ENCODE measurements around the gene NTRK1. TPM values are rescaled to one million over a fixed set of nuclear protein-coding genes. Genes with fewer than 3 reads are reported as not detected.

The NTRK1 gene
- total and polyA plus RNA-seq, 4 experiments from 2014 or later, result 0.23 TPM; not detected in 3

- no peaks in the 10 kb centered on the region for H3K4me1 Mint-ChIP-seq
- CTCF ChIA-PET (ENCODE audit: partially characterized antibody), result interaction anchor here (2.1 to 3.2 kb wide), 2 partner anchors 8 to 22 kb away, joined by 5 to 12 read pairs; partner anchors contain the start of gene NTRK1
- H3K4me3 ChIP-seq (ENCODE audit: low read length in 2 of 2), result no peak overlapping the region
- DNase-seq, result no peak
- no peaks in the 10 kb centered on the region for H3K36me3 Mint-ChIP-seq
- intact Hi-C loops (cut with micrococcal nuclease), result no loop called here
- H3K27me3 Mint-ChIP-seq, result peaks cover 22 to 50% of the 10 kb centered on the region in 2 donors
- H3K27me3 ChIP-seq (ENCODE audit: insufficient read depth, low read length), result no peaks in the 10 kb centered on the region
- no peaks in the 10 kb centered on the region for H3K9me3 ChIP-seq (ENCODE audit: control insufficient read depth in 1 of 2, low read length in 2 of 2)
- no peaks in the 10 kb centered on the region for H3K36me3 ChIP-seq (ENCODE audit: insufficient read depth, low read length)
- no peak overlapping the region for H3K4me3 Mint-ChIP-seq
- no peaks in the 10 kb centered on the region for H3K4me1 ChIP-seq (ENCODE audit: insufficient read depth, low read length)
- POLR2A ChIA-PET (ENCODE audit: partially characterized antibody), result no interaction called here
- H3K27ac ChIP-seq (ENCODE audit: low read depth, low read length), result no peak overlapping the region
- peak overlapping the region in 1 of 7 donors; percentile 1 for H3K27ac Mint-ChIP-seq
- peaks cover 0 to 2% (median 0%) of the 10 kb centered on the region in 8 donors for H3K9me3 Mint-ChIP-seq
Measured at GRCh38 chr1:156881663-156882062, 21.0 kb downstream of the NTRK1 start.

- intact Hi-C loops (cut with micrococcal nuclease), result no loop called here
- Histone ChIP-seq H3K36me3 (ENCODE audit: insufficient read depth, low read length) (no peaks in the 10 kb centered on the region), H3K9me3 (ENCODE audit: control insufficient read depth in 1 of 2, low read length in 2 of 2) (no peaks in the 10 kb centered on the region), H3K27me3 (ENCODE audit: insufficient read depth, low read length) (no peaks in the 10 kb centered on the region), H3K4me3 (ENCODE audit: low read length in 2 of 2) (no peak overlapping the region), H3K4me1 (ENCODE audit: insufficient read depth, low read length) (no peaks in the 10 kb centered on the region), H3K27ac (ENCODE audit: low read depth, low read length) (no peak overlapping the region)
- Mint-ChIP-seq H3K27ac (no peak overlapping the region), H3K36me3 (no peaks in the 10 kb centered on the region), H3K9me3 (peaks cover 0 to 2% (median 0%) of the 10 kb centered on the region in 8 donors), H3K4me3 (no peak overlapping the region), H3K27me3 (peaks cover 25 to 50% of the 10 kb centered on the region in 2 donors), H3K4me1 (no peaks in the 10 kb centered on the region)
- ChIA-PET POLR2A (ENCODE audit: partially characterized antibody) (no interaction called here), CTCF (ENCODE audit: partially characterized antibody) (interaction anchor here (2.1 kb wide), 1 partner anchor 23 kb away, joined by 5 read pairs; the partner anchor contains the start of gene NTRK1)
- no peak for DNase-seq
Measured at GRCh38 chr1:156882543-156882942, 21.9 kb downstream of the NTRK1 start.

- intact Hi-C loops (cut with micrococcal nuclease), result no loop called here
- no peak for DNase-seq
- Histone ChIP-seq H3K27me3 (ENCODE audit: insufficient read depth, low read length) (no peaks in the 10 kb centered on the region), H3K4me1 (ENCODE audit: insufficient read depth, low read length) (no peaks in the 10 kb centered on the region), H3K36me3 (ENCODE audit: insufficient read depth, low read length) (no peaks in the 10 kb centered on the region), H3K9me3 (ENCODE audit: control insufficient read depth in 1 of 2, low read length in 2 of 2) (no peaks in the 10 kb centered on the region), H3K27ac (ENCODE audit: low read depth, low read length) (no peak overlapping the region), H3K4me3 (ENCODE audit: low read length in 2 of 2) (no peak overlapping the region)
- peak overlapping the region in 2 of 7 donors; percentile 5 to 29 for H3K27ac Mint-ChIP-seq
- POLR2A ChIA-PET (ENCODE audit: partially characterized antibody), result interaction anchor here (0.5 kb wide), 1 partner anchor 223 kb away, joined by 3 read pairs; no protein-coding TSS in a partner anchor
- no peak overlapping the region for H3K4me3 Mint-ChIP-seq
- peaks cover 27 to 49% of the 10 kb centered on the region in 2 donors for H3K27me3 Mint-ChIP-seq
- H3K4me1 Mint-ChIP-seq, result no peaks in the 10 kb centered on the region
- CTCF ChIA-PET (ENCODE audit: partially characterized antibody), result interaction anchor here (1.1 to 1.7 kb wide), 2 partner anchors 24 to 44 kb away, joined by 3 to 5 read pairs; no protein-coding TSS in a partner anchor
- peaks cover 0 to 2% (median 0%) of the 10 kb centered on the region in 8 donors for H3K9me3 Mint-ChIP-seq
- no peaks in the 10 kb centered on the region for H3K36me3 Mint-ChIP-seq
Measured at GRCh38 chr1:156883919-156884318, 23.3 kb downstream of the NTRK1 start.

- H3K4me1 Mint-ChIP-seq, result no peaks in the 10 kb centered on the region
- H3K36me3 ChIP-seq (ENCODE audit: insufficient read depth, low read length), result no peaks in the 10 kb centered on the region
- CTCF ChIA-PET (ENCODE audit: partially characterized antibody), result interaction anchor here (1.1 to 1.7 kb wide), 3 partner anchors 25 to 46 kb away, joined by 3 to 5 read pairs (median 4); no protein-coding TSS in a partner anchor
- H3K4me3 Mint-ChIP-seq, result no peak overlapping the region
- no peak overlapping the region for H3K4me3 ChIP-seq (ENCODE audit: low read length in 2 of 2)
- POLR2A ChIA-PET (ENCODE audit: partially characterized antibody), result no interaction called here
- H3K9me3 Mint-ChIP-seq, result peaks cover 0 to 2% (median 0%) of the 10 kb centered on the region in 8 donors
- intact Hi-C loops (cut with micrococcal nuclease), result no loop called here
- no peaks in the 10 kb centered on the region for H3K9me3 ChIP-seq (ENCODE audit: control insufficient read depth in 1 of 2, low read length in 2 of 2)
- H3K27ac Mint-ChIP-seq, result no peak overlapping the region
- H3K27me3 ChIP-seq (ENCODE audit: insufficient read depth, low read length), result no peaks in the 10 kb centered on the region
- H3K36me3 Mint-ChIP-seq, result no peaks in the 10 kb centered on the region
- H3K4me1 ChIP-seq (ENCODE audit: insufficient read depth, low read length), result no peaks in the 10 kb centered on the region
- peaks cover 29 to 50% of the 10 kb centered on the region in 2 donors for H3K27me3 Mint-ChIP-seq
- DNase-seq, result no peak
- no peak overlapping the region for H3K27ac ChIP-seq (ENCODE audit: low read depth, low read length)
Measured at GRCh38 chr1:156884560-156885184, 24.0 kb downstream of the NTRK1 start.

- no peaks in the 10 kb centered on the region for H3K36me3 ChIP-seq (ENCODE audit: insufficient read depth, low read length)
- H3K4me1 ChIP-seq (ENCODE audit: insufficient read depth, low read length), result no peaks in the 10 kb centered on the region
- Mint-ChIP-seq H3K36me3 (no peaks in the 10 kb centered on the region), H3K27me3 (peaks cover 29 to 51% of the 10 kb centered on the region in 2 donors), H3K27ac (no peak overlapping the region), H3K4me1 (peaks cover 0 to 3% (median 3%) of the 10 kb centered on the region in 4 donors), H3K9me3 (peaks cover 0 to 2% (median 0%) of the 10 kb centered on the region in 8 donors), H3K4me3 (no peak overlapping the region)
- H3K9me3 ChIP-seq (ENCODE audit: control insufficient read depth in 1 of 2, low read length in 2 of 2), result no peaks in the 10 kb centered on the region
- ChIA-PET CTCF (ENCODE audit: partially characterized antibody) (interaction anchor here (1.1 to 1.3 kb wide), 2 partner anchors 47 to 159 kb away, joined by 3 to 4 read pairs; no protein-coding TSS in a partner anchor), POLR2A (ENCODE audit: partially characterized antibody) (no interaction called here)
- no peak overlapping the region for H3K4me3 ChIP-seq (ENCODE audit: low read length in 2 of 2)
- DNase-seq, result no peak
- H3K27ac ChIP-seq (ENCODE audit: low read depth, low read length), result no peak overlapping the region
- H3K27me3 ChIP-seq (ENCODE audit: insufficient read depth, low read length), result no peaks in the 10 kb centered on the region
- intact Hi-C loops (cut with micrococcal nuclease), result no loop called here
Measured at GRCh38 chr1:156885314-156885713, 24.6 kb downstream of the NTRK1 start.

GRCh38 chr1:156885880-156886355 is 25.3 kb downstream of the NTRK1 start:
- Mint-ChIP-seq H3K4me1 (peaks cover 0 to 5% (median 3%) of the 10 kb centered on the region in 4 donors), H3K4me3 (no peak overlapping the region), H3K9me3 (peaks cover 0 to 2% (median 0%) of the 10 kb centered on the region in 8 donors), H3K36me3 (no peaks in the 10 kb centered on the region), H3K27ac (no peak overlapping the region), H3K27me3 (peaks cover 28 to 53% of the 10 kb centered on the region in 2 donors)
- H3K4me3 ChIP-seq (ENCODE audit: low read length in 2 of 2), result no peak overlapping the region
- POLR2A ChIA-PET (ENCODE audit: partially characterized antibody), result no interaction called here
- H3K27me3 ChIP-seq (ENCODE audit: insufficient read depth, low read length), result no peaks in the 10 kb centered on the region
- H3K9me3 ChIP-seq (ENCODE audit: control insufficient read depth in 1 of 2, low read length in 2 of 2), result no peaks in the 10 kb centered on the region
- no peaks in the 10 kb centered on the region for H3K36me3 ChIP-seq (ENCODE audit: insufficient read depth, low read length)
- DNase-seq, result no peak
- CTCF ChIA-PET (ENCODE audit: partially characterized antibody), result interaction anchor here (1.1 to 7.7 kb wide), 4 partner anchors 43 to 160 kb away, joined by 3 to 130 read pairs (median 4); no protein-coding TSS in a partner anchor
- H3K27ac ChIP-seq (ENCODE audit: low read depth, low read length), result no peak overlapping the region
- intact Hi-C loops (cut with micrococcal nuclease), result no loop called here
- no peaks in the 10 kb centered on the region for H3K4me1 ChIP-seq (ENCODE audit: insufficient read depth, low read length)

- Mint-ChIP-seq H3K27me3 (peaks cover 26 to 48% of the 10 kb centered on the region in 2 donors), H3K27ac (no peak overlapping the region), H3K4me3 (no peak overlapping the region), H3K9me3 (peaks cover 0 to 2% (median 0%) of the 10 kb centered on the region in 8 donors), H3K36me3 (no peaks in the 10 kb centered on the region), H3K4me1 (peaks cover 2 to 8% (median 3%) of the 10 kb centered on the region in 4 donors)
- H3K4me1 ChIP-seq (ENCODE audit: insufficient read depth, low read length), result no peaks in the 10 kb centered on the region
- intact Hi-C loops (cut with micrococcal nuclease), result no loop called here
- no peak for DNase-seq
- CTCF ChIA-PET (ENCODE audit: partially characterized antibody), result interaction anchor here (1.1 to 7.7 kb wide), 5 partner anchors 26 to 160 kb away, joined by 3 to 130 read pairs (median 3); partner anchors contain the start of gene NTRK1
- no peaks in the 10 kb centered on the region for H3K9me3 ChIP-seq (ENCODE audit: control insufficient read depth in 1 of 2, low read length in 2 of 2)
- POLR2A ChIA-PET (ENCODE audit: partially characterized antibody), result no interaction called here
- H3K4me3 ChIP-seq (ENCODE audit: low read length in 2 of 2), result no peak overlapping the region
- H3K27me3 ChIP-seq (ENCODE audit: insufficient read depth, low read length), result no peaks in the 10 kb centered on the region
- H3K36me3 ChIP-seq (ENCODE audit: insufficient read depth, low read length), result no peaks in the 10 kb centered on the region
- no peak overlapping the region for H3K27ac ChIP-seq (ENCODE audit: low read depth, low read length)
Measured at GRCh38 chr1:156886583-156887281, 26.1 kb downstream of the NTRK1 start.
